AG09319 (cell line): Measurements from ENCODE around the gene SETBP1.
A peak's percentile ranks its signal among the peaks of the same experiment; 100 is the strongest.

ENCODE experiments used
- DNase-seq: peaks from one replicate; pipeline ENCODE4 v3.0.0-alpha.2; 2010; ENCODE audit warnings: low read depth; ENCODE audit errors: extremely low read depth
- TF ChIP-seq, protein P1 (sequence below): IDR thresholded peaks from 2 replicates; pipeline ENCODE4 v1.5.1; 2011; ENCODE audit warnings: low read depth, mild to moderate bottlenecking, inconsistent platforms, low read length, moderate library complexity

The SETBP1 gene

DNA sequence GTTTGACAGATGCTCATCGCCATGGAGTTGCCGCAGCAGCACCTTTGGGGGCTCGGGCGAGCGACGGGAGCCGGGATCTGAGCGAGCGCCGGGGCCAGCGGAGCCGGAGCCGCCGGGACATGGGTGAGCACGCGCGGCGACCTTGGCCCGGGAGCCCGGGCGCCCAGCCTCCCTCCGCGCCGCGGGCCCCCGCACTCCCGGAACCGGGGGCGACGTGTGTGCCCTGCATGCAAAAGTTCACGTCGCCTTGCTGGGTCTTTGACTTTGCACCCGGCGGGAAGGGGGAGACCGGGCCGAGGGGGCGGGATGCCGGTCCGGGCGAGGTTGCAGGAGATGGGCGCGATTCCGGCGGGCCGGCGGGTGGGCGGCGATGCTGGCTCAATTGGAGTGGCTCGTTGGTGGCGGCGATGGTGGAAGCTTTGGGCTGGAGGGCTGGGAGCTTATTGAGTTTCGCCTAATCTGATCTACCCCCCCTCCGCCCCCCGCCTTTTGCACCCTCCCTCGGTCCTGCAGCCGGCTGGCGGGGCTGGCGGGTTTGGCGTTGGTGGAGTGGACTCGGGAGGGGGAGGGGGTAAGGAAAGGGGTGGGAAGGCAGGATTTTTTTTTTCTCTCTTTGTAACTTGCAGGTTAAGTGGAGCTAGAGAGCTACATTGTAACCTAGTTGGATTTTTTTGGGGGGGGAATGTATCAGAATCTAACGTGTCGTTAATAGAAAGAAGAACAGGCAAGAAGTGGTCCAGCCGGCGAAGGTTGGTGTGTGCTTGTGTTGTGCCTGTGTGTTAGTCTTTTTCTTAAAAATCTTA, at the start of gene SETBP1:
TSS of gene SETBP1 (plus strand) at position 616 of the 803 bp plus-strand sequence. CDS start 20,459 bp downstream, outside the sequence.
- peak; percentile 42 for DNase-seq
- TF ChIP-seq, protein P1, sequence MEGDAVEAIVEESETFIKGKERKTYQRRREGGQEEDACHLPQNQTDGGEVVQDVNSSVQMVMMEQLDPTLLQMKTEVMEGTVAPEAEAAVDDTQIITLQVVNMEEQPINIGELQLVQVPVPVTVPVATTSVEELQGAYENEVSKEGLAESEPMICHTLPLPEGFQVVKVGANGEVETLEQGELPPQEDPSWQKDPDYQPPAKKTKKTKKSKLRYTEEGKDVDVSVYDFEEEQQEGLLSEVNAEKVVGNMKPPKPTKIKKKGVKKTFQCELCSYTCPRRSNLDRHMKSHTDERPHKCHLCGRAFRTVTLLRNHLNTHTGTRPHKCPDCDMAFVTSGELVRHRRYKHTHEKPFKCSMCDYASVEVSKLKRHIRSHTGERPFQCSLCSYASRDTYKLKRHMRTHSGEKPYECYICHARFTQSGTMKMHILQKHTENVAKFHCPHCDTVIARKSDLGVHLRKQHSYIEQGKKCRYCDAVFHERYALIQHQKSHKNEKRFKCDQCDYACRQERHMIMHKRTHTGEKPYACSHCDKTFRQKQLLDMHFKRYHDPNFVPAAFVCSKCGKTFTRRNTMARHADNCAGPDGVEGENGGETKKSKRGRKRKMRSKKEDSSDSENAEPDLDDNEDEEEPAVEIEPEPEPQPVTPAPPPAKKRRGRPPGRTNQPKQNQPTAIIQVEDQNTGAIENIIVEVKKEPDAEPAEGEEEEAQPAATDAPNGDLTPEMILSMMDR, result peak; percentile 2; the same call in 1 of the 2 replicates

DNA sequence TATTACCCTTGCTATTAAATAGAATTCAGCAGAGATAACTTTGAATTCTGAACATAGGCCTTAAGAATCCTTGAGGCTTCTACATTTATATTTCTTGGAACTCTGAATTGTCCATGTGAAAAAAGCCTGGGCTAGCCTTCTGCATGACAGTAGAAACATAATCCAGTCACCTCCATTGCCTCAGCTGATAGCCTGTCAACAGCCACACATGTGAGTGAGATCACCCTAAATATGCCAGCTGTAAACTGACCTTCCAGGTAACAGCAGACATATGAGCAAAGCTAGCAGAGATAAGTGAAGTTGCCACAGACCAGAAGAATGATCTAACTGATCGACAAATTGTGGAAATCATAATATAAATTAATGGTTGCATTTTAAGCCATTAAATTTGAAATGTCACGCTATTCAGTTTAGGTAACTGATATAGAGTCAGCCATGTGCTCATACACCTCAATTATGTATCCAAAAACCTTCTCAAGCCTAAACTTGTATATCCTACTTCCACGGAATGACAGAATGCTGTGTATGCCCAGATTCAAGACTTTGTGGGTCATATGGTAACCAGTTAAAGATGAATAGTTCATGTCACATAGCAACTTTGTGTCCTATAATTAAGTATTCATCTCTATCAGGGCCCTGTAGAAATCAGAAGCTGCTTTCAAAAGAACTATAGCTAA, 48.1 kb upstream of the SETBP1 start:
- no peak for DNase-seq
- TF ChIP-seq, protein P1, result no peak

DNA sequence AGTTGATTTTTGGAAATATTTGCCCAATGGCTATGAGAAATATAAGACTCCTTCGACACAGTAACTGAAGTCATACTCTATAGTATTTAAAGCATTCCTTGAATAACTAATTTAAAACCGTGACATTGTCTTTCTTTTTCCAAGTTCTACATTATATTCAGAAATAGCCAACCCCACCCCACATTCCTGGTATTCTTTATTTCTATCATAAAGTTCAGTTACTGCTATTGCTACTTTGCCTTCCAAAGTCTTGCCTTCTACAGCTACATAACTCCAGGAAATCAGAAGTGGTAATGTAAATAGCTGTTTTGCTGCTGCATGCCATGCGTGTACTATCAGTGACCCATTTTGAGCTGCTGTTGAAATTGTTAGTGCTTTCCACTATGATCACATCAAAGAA, 45.1 kb upstream of the SETBP1 start:
- no peak for DNase-seq
- TF ChIP-seq, protein P1, result no peak

DNA sequence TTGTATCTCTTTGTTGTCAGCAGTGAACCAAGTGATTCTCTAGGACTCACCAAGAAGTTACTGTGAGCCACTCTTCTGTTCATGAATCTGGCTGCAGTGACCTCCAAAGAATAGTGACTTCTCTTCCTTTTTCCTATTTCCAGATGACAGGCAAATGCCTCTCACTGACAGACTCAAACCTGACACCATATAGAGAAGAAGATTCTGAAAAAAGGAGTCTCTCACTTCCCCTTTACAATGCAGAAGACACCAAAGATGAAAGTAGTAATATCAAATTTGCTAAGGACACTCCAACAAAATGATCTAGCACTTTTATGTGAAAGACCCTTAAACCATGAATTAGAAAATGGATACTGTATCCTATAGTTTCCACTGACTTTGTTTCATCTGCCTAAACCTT, 44.4 kb upstream of the SETBP1 start:
- DNase-seq, result no peak
- TF ChIP-seq, protein P1, result no peak

DNA sequence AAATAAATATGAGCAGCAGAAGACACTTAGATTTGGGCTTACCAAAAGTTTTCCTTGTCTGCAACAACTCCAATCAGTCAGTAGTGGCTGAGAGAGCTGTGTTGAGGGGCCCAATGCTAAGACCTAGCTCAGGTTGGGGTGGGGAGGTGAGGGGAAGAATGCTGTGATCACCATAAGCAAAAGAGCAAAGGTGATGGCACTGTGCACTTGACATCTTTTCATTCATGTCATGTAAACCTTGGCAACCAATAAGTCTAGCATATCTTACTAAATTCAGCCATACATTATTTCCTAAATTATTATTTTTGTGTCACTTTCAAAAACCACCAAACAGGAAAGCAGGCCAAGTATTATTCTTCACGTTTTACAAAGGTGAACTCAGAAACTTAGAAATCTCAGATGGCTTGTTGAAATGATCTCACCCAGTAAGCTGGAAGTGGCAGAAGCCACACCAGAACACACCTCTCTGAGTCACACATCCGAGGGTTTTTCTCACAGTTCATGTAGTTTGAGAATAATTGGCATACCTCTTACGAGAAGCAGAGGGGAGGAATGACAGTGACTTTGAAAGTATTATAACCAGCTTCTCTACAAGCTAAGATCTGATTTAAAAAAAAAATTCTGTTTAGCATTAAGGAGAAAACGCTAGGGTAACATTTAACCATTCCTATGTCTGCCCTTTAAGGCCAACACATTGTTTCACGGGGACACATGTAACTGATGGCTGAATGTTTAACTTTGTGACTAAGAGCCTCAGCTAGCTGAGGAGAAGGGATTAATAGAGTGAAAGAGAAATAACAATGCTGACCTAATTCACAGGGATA, 43.3 kb upstream of the SETBP1 start:
- no peak for DNase-seq
- TF ChIP-seq, protein P1, result no peak

DNA sequence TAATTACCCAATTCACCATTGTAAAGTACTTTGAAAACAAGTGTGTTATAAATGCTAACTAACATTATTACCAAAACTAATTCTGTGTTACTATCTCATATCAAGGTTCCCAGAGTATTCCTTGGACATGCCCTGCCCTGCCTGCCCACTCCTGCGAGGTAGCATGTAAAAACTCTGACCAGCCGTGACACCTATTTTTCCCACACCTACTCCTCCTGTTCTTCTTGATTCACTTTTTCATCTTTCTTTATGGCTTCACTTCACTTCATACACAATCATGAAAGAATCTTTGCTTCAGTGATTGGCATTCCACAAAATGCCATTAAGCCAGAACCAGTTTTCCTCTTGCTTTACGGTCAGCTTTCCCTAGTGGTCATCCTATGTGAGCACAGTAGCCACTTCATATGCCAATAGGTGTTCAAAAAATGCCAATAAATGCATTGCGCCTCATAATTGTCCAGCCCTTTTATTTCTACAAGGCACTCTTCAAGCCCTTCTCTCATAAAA, 42.6 kb upstream of the SETBP1 start:
- TF ChIP-seq, protein P1, result no peak
- no peak for DNase-seq
